Measurements from ENCODE around the gene ZBTB39. TPM values are rescaled to one million over a fixed set of nuclear protein-coding genes. Genes with fewer than 3 reads are reported as not detected.

Gene ZBTB39
- total and polyA plus RNA-seq, 2 of the 13 experiments (the other 11 are each of a cell fraction or from before 2014, with no cell fraction given), result 6.5 to 6.9 TPM

DNA sequence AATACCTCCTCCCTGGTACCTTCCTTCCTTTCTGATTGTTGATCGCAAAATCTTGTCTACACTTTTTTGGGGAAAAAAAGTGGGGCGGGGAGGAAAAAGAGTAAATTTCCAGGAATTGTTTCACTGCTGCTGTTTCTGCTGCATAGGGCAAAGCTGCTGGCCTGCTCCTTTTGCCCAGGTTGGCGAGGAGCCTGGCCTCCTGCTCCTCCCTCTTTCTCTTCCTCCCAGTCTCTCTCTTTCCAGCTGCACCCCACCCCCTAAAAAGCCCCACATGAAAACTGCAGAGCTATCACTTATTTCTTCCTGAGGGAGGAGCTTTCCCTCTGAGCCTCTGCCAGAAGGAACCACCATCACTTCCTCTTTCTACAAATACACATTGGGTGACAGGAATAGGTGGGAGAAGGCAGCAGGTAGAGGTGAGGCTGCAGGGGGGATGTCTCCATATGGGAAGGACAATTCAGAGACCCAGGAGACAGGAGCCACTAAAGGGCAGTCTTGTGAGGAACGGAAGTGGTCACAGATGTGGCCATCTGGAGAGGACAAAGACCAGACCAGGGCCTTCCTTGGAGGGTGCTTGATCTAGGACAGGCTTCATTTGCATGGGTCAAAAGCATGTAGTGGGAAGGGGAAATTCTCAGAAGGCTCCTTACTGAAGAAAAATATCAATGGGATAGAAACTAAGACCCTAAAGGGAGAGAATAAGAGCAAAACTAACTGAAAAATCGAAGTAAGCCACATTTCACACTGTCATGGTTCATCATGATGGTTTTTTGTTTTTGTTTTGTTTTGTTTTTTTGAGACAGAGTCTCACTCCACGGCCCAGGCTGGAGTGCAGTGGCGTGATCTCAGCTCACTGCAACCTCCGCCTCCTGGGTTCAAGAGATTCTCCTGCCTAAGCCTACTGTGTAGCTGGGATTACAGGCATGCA is 14.8 kb downstream of the ZBTB39 start:
- Histone ChIP-seq H4K20me1 (ENCODE audit: insufficient read depth, low read length) (no peaks in the 10 kb centered on the region), H3K27me3 (ENCODE audit: control insufficient read depth in 1 of 2, insufficient read depth in 2 of 2, low read length in 2 of 2) (no peaks in the 10 kb centered on the region; a peak in 1 of 5 replicates), H3K4me2 (ENCODE audit: low read depth, low read length) (no peak overlapping the region), H2AFZ (ENCODE audit: low read length) (no peak overlapping the region), H3K9me3 (ENCODE audit: low read length) (no peaks in the 10 kb centered on the region), H3K9ac (ENCODE audit: insufficient read depth, low read depth, low read length) (no peak overlapping the region), H3K79me2 (ENCODE audit: insufficient read depth, low read length) (no peaks in the 10 kb centered on the region), H3K36me3 (replicated peaks in 1 of 2; ENCODE audit: control insufficient read depth in 1 of 2, insufficient read depth in 2 of 2, low read length in 2 of 2) (no peaks in the 10 kb centered on the region), H3K4me1 (ENCODE audit: insufficient read depth, low read length) (peaks cover 15% of the 10 kb centered on the region; the same call in 1 of the 2 replicates), H3K27ac (ENCODE audit: extremely low read length, insufficient read depth, low read length) (no peak overlapping the region), H3K4me3 (replicated peaks in 1 of 3; ENCODE audit: insufficient read depth in 1 of 3, low read depth in 2 of 3, low read length in 3 of 3) (no peak overlapping the region)
- TF ChIP-seq EHMT2 (IDR thresholded peaks at IDR 0.05; ENCODE audit: borderline replicate concordance, low read depth, low read length) (no peak), NFE2L1 (CRISPR knock-in tag; IDR thresholded peaks at IDR 0.05; ENCODE audit: borderline replicate concordance) (no peak), ZNF484 (CRISPR knock-in tag; IDR thresholded peaks at IDR 0.05; ENCODE audit: borderline replicate concordance, low read depth) (no peak), ZNF367 (CRISPR knock-in tag; IDR thresholded peaks at IDR 0.05; ENCODE audit: borderline replicate concordance) (no peak), ZNF816 (CRISPR knock-in tag; IDR thresholded peaks at IDR 0.05; ENCODE audit: borderline replicate concordance) (no peak)
- TF ChIP-seq, protein P1, sequence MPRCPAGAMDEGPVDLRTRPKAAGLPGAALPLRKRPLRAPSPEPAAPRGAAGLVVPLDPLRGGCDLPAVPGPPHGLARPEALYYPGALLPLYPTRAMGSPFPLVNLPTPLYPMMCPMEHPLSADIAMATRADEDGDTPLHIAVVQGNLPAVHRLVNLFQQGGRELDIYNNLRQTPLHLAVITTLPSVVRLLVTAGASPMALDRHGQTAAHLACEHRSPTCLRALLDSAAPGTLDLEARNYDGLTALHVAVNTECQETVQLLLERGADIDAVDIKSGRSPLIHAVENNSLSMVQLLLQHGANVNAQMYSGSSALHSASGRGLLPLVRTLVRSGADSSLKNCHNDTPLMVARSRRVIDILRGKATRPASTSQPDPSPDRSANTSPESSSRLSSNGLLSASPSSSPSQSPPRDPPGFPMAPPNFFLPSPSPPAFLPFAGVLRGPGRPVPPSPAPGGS (CRISPR knock-in tag; IDR thresholded peaks at IDR 0.05), result no peak
- intact Hi-C loops (cut with micrococcal nuclease; ENCODE audit: unreplicated experiment) (no loop called here), in situ Hi-C loops (cut with HindIII; ENCODE audit: extremely low pct_ligation_motif_present, low pct_unique_long_range_greater_than_20kb) (no loop called here)
- ATAC-seq (no peak), DNase-seq (ENCODE audit: low spot score) (no peak), FAIRE-seq (no peak)
- CTCF ChIA-PET (ENCODE audit: low intra/inter-chr PET ratio, low total read pairs), result interaction anchor here (0.7 kb wide), 1 partner anchor 155 kb away, joined by 3 read pairs; no protein-coding TSS in a partner anchor
- POLR2A ChIA-PET, result no interaction called here
- no TSS peak for BruUV-seq (replicated peaks)
- WGBS (ENCODE audit: low lambda C conversion rate), result 33% methylated on average over 8 of the region's 8 CpGs
